SH-SY5Y (cell line): Measurements from ENCODE around the gene CST7.

Experiments
- GATA2 ChIP-seq: IDR thresholded peaks from 2 replicates; pipeline ENCODE4 v1.6.1; 2011; ENCODE audit warnings: mild to moderate bottlenecking, low read depth, low read length
- GATA3 ChIP-seq: IDR thresholded peaks from 2 replicates; pipeline ENCODE4 v1.6.1; 2011; ENCODE audit warnings: low read depth, mild to moderate bottlenecking, low read length, moderate library complexity

Gene CST7

GRCh38 chr20:24969186-24970029, 20.3 kb downstream of the CST7 start:
- TF ChIP-seq GATA2, result no peak
- no peak for TF ChIP-seq GATA3

DNA sequence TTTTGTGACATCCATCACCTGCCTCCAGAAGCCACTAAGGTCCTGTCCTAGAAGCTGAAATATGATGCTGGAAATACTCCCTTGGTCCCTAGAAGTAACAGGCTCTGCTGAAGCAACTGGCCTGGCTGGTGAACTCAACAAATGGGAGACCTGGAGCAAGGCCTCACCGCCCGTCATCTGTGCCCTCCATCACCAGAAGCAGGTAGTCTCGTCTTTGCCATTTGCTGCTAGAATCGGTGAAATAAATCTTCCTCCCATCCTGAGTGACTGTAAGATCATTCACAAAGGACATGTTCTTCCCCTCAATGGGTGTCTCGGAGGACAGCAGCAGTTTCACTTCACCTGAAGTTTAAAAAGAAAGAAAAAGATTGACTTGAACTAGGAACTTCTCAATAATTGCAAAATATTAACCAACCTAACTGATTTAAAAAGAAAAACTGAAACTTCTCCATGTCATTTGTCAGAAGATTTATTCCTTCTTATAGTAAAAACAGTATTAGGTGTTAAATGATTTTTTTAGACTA, 21.0 kb downstream of the CST7 start:
- no peak for TF ChIP-seq GATA3
- TF ChIP-seq GATA2, result no peak

DNA sequence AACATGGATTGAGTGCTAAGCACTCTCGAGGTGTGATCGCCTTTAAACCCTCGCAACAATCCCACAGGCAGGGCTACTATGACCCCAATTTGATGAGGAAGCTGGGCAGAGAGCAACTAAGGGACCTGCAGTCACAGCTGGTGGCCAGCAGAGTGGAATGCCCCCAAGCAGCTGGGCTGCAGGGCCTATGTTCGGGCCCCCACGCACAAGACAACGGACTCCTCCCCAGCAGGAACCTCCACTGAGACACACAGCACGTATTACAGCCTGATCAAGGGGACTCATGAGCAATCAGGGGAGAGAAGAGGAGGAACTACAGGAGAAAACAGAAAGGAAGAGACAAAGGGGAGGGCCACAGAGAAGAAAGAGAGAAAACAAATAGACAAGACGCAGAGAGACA, 21.7 kb downstream of the CST7 start:
- no peak for TF ChIP-seq GATA3
- TF ChIP-seq GATA2, result no peak

DNA sequence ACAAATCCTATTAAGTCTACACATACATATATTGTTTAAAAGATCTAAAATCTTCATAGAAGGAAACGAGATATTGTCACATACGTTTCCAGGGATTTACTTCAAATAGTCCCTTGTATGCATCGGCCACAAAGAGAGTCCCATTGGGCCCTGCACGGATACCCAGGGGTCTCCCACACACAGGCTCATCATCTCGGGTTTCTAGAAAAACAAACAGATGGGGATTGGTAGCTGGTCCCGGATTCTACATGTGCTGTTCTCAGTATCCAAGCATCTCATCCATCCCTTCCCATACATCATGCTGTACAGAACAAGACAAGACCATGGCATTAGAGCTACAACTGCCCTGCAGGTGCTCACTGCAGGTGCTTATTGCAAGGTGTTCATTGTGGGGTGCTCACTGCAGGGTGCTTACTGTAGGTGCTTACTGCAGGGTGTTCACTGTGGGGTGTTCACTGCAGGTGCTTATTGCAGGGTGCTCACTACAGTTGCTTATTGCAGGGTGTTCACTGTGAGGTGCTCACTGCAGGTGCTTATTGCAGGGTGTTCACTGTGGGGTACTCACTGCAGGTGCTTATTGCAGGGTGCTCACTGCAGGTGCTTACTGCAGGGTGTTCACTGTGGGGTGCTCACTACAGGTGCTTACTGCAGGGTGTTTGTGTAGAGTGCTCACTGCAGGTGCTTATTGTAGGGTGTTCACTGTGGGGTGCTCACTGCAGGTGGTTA, 22.5 kb downstream of the CST7 start:
- TF ChIP-seq GATA3 (no peak), GATA2 (no peak)

DNA sequence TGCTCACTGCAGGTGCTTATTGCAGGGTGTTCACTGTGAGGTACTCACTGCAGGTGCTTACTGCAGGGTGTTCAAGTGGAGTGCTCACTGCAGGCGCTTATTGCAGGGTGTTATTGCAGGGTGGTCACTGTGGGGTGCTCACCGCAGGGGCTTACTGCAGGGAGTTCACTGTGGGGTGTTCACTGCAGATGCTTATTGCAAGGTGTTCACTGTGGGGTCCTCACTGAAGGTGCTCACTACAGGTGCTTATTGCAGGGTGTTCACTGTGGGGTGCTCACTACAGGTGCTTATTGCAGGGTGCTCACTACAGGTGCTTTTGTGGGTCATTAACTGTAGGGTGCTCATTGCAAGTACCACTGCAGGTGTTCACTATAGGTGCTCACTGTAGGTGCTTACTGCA, 23.3 kb downstream of the CST7 start:
- TF ChIP-seq GATA3 (no peak), GATA2 (no peak)

DNA sequence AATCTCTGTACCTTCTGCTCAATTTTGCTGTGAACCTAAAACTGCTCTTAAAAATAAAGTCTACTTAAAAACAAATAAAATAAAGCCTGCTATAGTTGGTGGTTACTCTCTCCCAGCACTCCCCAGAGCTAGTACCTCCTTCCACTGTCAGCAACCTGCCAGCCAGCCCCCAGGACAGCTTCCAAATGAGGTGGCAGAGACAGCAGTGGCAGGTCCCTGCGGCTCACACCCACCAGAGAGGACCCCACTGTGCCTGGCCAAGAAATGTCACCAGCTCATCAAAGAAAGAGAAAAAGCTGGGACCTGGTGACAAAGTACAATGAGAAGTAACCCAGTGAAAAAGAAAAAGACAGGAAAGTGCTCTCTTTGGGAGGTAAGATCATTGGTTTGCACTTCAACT, 28.3 kb downstream of the CST7 start:
- TF ChIP-seq GATA2 (no peak), GATA3 (no peak)

- TF ChIP-seq GATA2, result no peak
- no peak for TF ChIP-seq GATA3
These were observed 28.7 kb downstream of the CST7 start for GRCh38 chr20:24977797-24978196.

DNA sequence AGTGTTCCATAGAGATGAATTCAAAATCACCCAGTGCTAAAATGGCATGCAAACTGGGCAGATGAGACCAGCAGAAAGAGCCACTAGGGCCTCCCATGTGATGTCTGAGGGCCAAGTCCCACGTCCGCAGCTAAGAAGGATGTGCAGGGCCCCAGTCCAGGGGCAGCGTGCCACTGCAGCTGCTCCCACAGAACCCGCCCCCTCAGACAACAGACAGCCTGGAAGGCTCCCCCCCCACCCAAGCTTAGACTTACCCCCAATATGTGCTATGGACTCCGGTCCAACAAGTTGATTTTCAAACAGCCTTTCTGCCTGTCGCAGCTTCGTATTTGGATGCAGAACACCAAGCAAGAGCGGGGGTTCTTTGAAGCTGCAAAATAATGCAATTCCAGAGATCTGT, 29.4 kb downstream of the CST7 start:
- TF ChIP-seq GATA2, result no peak
- TF ChIP-seq GATA3, result no peak

GRCh38 chr20:24979036-24979960, 30.2 kb downstream of the CST7 start:
- TF ChIP-seq GATA2, result no peak
- no peak for TF ChIP-seq GATA3

DNA sequence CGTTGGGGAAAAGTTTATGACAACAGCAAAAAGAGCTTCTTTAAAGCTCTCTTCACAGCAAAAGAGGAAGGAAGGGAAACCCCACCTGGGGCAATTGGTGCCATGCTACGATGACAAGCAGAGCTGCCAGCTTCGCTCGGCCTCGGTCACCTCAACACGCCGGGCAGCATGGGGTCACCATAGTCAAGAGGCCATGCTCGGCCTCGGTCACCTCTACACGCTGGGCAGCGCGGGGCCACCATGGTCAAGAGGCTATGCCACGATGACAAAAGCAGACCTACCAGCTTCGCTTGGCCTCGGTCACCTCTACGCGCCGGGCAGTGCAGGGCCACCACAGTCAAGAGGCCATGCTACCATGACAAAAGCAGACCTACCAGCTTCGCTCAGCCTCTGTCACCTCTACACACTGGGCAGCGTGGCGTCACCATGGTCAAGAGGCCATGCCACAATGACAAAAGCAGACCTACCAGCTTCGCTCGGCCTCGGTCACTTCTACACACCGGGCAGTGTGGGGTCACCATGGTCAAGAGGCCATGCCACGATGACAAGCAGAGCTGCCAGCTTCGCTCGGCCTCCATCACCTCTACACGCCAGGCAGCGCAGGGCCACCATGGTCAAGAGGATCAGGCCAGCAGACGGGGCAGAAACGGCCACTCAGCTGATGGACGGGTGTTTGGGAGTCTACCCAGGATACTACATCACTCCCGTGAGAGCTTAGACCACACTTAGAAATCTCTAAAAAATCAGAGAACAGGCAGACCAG, 31.4 kb downstream of the CST7 start:
- TF ChIP-seq GATA2, result no peak
- TF ChIP-seq GATA3, result no peak

GRCh38 chr20:24981282-24981681, 32.2 kb downstream of the CST7 start:
- no peak for TF ChIP-seq GATA3
- no peak for TF ChIP-seq GATA2

DNA sequence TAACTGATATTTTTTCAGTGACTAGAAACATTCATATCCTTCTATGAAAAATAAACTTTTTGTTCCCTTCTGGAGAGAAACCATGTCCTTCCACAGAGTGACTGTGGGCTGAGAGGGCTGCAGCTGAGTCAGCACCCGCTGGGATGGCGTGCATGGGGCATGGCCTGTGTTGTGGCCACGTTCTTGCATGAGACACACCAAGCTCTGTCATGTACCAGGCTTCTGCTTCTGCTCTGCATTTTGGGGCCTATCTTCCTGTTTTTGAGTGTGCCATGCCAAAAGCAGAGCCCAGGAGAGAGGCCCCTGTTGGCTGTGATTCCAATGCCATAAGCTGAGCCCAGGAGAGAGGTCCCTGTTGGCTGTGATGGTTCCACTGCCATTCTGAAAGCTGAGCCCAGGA, 32.7 kb downstream of the CST7 start:
- no peak for TF ChIP-seq GATA2
- no peak for TF ChIP-seq GATA3

- TF ChIP-seq GATA3 (no peak), GATA2 (no peak)
These were observed 34.8 kb downstream of the CST7 start for GRCh38 chr20:24983896-24984295.

DNA sequence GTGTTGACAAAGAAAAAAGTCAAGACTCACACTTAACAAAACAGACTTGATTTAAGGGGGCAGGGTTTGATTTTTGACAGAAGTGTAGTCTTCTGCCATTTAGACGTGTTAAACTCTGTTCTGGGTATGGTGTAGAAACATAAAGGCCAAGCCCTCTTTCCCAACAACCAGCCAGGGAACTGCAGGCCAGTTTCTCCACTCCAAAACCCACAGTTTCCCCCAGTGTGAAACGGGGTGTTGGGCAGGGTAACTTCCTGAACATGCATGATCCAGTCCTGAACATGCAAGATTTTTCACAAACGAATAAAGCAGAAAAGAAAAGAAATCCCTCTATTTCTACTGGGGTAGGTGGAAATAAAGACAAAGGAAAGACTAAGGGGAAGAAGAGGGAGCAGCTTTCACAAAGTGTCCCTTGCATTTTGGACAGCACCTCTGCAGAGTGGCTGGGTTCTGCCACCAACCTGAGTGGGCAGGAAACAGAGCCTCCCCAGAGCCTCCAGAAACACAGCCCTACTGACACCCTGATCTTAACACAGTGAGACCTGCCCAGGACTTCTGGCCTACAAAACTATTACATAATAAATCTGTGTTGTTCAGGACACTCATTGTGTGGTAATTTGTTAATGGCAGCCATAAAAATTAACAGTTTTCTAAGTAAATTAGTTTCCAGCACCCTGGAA, 36.0 kb downstream of the CST7 start:
- TF ChIP-seq GATA2 (no peak), GATA3 (no peak)
